ENCODE data around the gene SNRNP200. TPM values are rescaled to one million over a fixed set of nuclear protein-coding genes. Genes with fewer than 3 reads are reported as not detected.
A peak's percentile ranks its signal among the peaks of the same experiment; 100 is the strongest.
"Not testable (repeated sequence)": the region's sequence is repeated elsewhere in the genome, so short reads cannot be mapped to it uniquely, and the experiment has no call there.

The SNRNP200 gene
- total RNA-seq, 1 donor from 2014 or later, result 40.4 TPM

GRCh38 chr2:96274355-96275056 is 30.8 kb downstream of the SNRNP200 start:
- DNase-seq, result no peak

- no peak for DNase-seq
Observed at GRCh38 chr2:96273763-96274162, 31.6 kb downstream of the SNRNP200 start.

- DNase-seq, result no peak
Observed at GRCh38 chr2:96271995-96272394, 33.4 kb downstream of the SNRNP200 start.

- no peak for DNase-seq
Observed at GRCh38 chr2:96267159-96267971, 38.0 kb downstream of the SNRNP200 start.

- DNase-seq, result peak; percentile 98
Observed at GRCh38 chr2:96265840-96266679, 39.3 kb downstream of the SNRNP200 start, which contains the start of the genes CIAO1 and TMEM127. Gene CIAO1, plus strand, starts transcription at chr2:96266225. Its CDS starts 126 bp downstream, at chr2:96266351. Gene TMEM127, minus strand, starts transcription at chr2:96265997. Its CDS starts 616 bp downstream, at chr2:96265381.

- DNase-seq, result no peak
Observed at GRCh38 chr2:96265349-96265839, 40.0 kb downstream of the SNRNP200 start.

GRCh38 chr2:96264656-96265348 is 40.5 kb downstream of the SNRNP200 start:
- DNase-seq, result no peak

- DNase-seq, result no peak
Observed at GRCh38 chr2:96264086-96264485, 41.3 kb downstream of the SNRNP200 start.

GRCh38 chr2:96262306-96262705 is 43.0 kb downstream of the SNRNP200 start:
- DNase-seq, result no peak

GRCh38 chr2:96261328-96262003 is 43.9 kb downstream of the SNRNP200 start:
- DNase-seq, result no peak

GRCh38 chr2:96260387-96261260 is 44.7 kb downstream of the SNRNP200 start:
- DNase-seq, result no peak

GRCh38 chr2:96259497-96259921 is 45.8 kb downstream of the SNRNP200 start:
- no peak for DNase-seq

GRCh38 chr2:96258166-96259022 is 47.0 kb downstream of the SNRNP200 start:
- DNase-seq, result no peak

- not testable (repeated sequence) for DNase-seq
Observed at GRCh38 chr2:96257744-96258143, 47.6 kb downstream of the SNRNP200 start.

GRCh38 chr2:96256611-96257113 is 48.7 kb downstream of the SNRNP200 start:
- DNase-seq, result no peak

- no peak for DNase-seq
Observed at GRCh38 chr2:96254571-96254970, 50.8 kb downstream of the SNRNP200 start.

GRCh38 chr2:96253006-96253405 is 52.3 kb downstream of the SNRNP200 start:
- no peak for DNase-seq

- DNase-seq, result no peak
Observed at GRCh38 chr2:96252526-96252925, 52.8 kb downstream of the SNRNP200 start.

Measured in occipital lobe (tissue), 2 donors.